OCI-LY3 (cell line): ENCODE results near the gene MSI2.

Experiments
- EZH2phosphoT487 ChIP-seq: fragments of 200-600 bp; shearing (Covaris generic); IDR thresholded peaks from 2 replicates; pipeline ENCODE4 v1.6.1; 2018; ENCODE audit warnings: antibody characterized with exemption, mixed run types, low read depth
- TF ChIP-seq, protein P1 (sequence below): fragments of 200-600, 300-600 bp; sonication (generic); IDR thresholded peaks from 2 replicates; pipeline ENCODE4 v1.5.1; 2014; ENCODE audit warnings: antibody characterized with exemption, low read length, low read depth

DNA sequence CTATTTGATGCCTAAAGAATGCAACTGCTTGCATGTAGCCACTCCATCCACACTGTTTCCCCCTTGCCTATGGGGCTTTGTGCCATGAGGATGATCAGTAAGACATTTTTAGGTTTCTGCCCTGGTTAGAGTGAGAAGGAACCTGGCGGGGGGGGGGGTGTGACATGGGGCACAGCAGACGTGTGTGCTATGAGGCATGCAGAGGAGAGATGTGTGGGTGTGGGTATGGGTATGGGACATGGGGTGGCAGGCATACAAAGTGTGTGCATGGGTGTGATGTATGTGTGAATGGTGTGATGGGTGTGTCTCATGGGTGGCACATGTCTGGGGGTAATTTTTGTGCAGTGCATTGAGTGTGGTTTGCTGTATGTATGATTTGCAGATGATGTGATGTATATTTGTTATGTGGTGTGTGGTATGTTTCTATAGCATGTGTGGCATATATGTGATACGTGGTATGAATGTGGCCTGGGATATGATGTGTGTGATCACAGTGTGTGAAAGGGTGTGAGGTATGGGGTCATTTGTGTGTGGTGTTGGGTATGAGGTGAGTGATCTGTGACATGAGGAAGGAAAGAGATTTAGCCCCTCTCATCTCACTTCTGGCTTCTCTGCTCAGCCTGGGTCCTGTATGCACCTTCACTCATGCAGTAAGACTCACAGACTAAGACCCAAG is 473.8 kb downstream of the MSI2 start:
- TF ChIP-seq, protein P1, sequence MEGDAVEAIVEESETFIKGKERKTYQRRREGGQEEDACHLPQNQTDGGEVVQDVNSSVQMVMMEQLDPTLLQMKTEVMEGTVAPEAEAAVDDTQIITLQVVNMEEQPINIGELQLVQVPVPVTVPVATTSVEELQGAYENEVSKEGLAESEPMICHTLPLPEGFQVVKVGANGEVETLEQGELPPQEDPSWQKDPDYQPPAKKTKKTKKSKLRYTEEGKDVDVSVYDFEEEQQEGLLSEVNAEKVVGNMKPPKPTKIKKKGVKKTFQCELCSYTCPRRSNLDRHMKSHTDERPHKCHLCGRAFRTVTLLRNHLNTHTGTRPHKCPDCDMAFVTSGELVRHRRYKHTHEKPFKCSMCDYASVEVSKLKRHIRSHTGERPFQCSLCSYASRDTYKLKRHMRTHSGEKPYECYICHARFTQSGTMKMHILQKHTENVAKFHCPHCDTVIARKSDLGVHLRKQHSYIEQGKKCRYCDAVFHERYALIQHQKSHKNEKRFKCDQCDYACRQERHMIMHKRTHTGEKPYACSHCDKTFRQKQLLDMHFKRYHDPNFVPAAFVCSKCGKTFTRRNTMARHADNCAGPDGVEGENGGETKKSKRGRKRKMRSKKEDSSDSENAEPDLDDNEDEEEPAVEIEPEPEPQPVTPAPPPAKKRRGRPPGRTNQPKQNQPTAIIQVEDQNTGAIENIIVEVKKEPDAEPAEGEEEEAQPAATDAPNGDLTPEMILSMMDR, result no peak
- no peak for TF ChIP-seq EZH2phosphoT487
